ENCODE results near the gene UGT2B7. TPM values are rescaled to one million over a fixed set of nuclear protein-coding genes. Genes with fewer than 3 reads are reported as not detected.

UGT2B7 gene
- total RNA-seq, 1 donor from 2014 or later, result 0.82 TPM

DNA sequence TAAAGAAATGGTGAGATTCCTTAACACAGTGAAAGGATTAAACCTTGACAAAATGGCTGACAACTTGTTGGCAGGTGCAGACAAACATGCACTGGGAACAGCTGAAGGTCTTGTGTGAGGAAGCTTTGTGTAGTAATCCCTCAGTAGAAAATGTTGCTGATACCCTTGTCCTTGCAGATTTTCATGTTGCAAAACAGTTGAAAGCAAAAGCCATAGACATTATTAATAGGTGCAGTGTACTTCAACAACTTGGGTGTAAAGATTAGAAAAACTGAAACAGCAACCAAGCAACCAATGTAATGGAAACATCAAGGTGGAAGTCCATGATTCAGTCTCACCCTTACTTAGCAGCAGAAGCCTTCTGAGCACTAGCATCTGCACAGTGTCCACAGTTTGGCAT is 29.8 kb downstream of the UGT2B7 start:
- DNase-seq (ENCODE audit: low read depth, low spot score), result no peak
- Mint-ChIP-seq H3K36me3 (ENCODE audit: low read depth) (no peaks in the 10 kb centered on the region), H3K4me1 (no peaks in the 10 kb centered on the region), H3K9me3 (peaks cover 3% of the 10 kb centered on the region), H3K4me3 (no peak overlapping the region), H3K27ac (ENCODE audit: unreplicated experiment) (no peak overlapping the region), H3K27me3 (ENCODE audit: low read depth) (no peaks in the 10 kb centered on the region)
- TF ChIP-seq, protein P1, sequence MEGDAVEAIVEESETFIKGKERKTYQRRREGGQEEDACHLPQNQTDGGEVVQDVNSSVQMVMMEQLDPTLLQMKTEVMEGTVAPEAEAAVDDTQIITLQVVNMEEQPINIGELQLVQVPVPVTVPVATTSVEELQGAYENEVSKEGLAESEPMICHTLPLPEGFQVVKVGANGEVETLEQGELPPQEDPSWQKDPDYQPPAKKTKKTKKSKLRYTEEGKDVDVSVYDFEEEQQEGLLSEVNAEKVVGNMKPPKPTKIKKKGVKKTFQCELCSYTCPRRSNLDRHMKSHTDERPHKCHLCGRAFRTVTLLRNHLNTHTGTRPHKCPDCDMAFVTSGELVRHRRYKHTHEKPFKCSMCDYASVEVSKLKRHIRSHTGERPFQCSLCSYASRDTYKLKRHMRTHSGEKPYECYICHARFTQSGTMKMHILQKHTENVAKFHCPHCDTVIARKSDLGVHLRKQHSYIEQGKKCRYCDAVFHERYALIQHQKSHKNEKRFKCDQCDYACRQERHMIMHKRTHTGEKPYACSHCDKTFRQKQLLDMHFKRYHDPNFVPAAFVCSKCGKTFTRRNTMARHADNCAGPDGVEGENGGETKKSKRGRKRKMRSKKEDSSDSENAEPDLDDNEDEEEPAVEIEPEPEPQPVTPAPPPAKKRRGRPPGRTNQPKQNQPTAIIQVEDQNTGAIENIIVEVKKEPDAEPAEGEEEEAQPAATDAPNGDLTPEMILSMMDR (conservative IDR thresholded peaks at IDR 0.05), result no peak

DNA sequence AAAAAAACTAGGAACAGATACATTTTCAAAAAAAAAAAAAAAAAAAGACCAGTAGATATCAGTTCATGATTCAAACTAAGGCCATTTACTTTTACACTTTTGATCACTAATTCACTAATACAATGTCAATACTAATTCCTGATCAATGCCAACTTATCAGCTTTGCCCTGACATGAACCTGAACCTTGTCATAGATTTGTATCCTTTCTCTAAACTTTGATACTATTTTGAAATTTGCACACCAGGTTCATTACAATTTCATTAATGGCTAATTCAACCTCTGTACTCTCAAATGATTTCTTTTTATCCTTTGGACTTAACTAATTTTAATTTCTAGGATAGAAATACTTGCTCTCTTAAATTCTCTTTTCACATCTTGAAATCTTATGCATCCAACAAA is 37.7 kb downstream of the UGT2B7 start:
- Mint-ChIP-seq H3K9me3 (no peaks in the 10 kb centered on the region), H3K36me3 (ENCODE audit: low read depth) (no peaks in the 10 kb centered on the region), H3K27me3 (ENCODE audit: low read depth) (no peaks in the 10 kb centered on the region), H3K4me3 (no peak overlapping the region), H3K4me1 (no peaks in the 10 kb centered on the region), H3K27ac (ENCODE audit: unreplicated experiment) (no peak overlapping the region)
- TF ChIP-seq, protein P1 (conservative IDR thresholded peaks at IDR 0.05), result no peak
- no peak for DNase-seq (ENCODE audit: low read depth, low spot score)

DNA sequence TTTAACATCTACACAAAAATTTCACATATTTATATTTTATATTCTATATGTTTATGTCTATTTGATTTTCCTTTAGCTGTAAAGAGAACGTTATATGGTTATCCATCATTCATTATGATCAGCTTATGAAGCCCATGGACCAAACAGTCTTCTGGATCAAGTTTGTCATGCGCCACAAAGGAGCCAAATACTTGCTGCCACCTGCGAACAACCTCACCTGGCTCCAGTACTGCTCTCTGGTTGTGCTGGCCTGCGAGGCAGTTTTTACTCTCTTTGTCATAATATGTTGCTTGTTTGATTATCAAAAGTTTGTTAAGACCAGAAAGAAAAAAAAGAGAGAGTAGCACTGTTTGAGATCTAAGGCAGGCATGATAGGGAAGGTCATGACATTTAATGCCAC is 38.2 kb downstream of the UGT2B7 start:
- Mint-ChIP-seq H3K4me3 (no peak overlapping the region), H3K9me3 (peaks cover 2% of the 10 kb centered on the region), H3K27me3 (ENCODE audit: low read depth) (no peaks in the 10 kb centered on the region), H3K36me3 (ENCODE audit: low read depth) (no peaks in the 10 kb centered on the region), H3K27ac (ENCODE audit: unreplicated experiment) (no peak overlapping the region), H3K4me1 (no peaks in the 10 kb centered on the region)
- TF ChIP-seq, protein P1 (conservative IDR thresholded peaks at IDR 0.05), result no peak
- DNase-seq (ENCODE audit: low read depth, low spot score), result no peak

DNA sequence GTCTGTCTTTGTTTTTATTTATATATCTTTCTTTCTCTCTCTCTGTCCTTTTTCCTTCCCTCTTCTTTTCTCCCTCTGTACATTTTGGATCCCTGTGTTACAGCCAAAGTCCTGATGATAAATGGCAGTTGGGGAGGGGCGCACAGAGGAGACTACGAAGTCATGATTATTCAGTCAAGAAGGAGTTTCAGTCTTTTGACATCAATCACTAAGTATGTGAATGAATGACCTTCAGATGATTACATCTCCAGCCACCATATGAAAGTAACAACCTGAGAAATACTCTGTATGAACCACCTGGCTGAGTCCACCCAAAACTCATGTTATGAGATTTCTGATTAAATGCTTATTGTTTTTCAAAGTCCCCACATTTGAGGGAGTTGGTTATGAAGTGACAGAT is 45.0 kb downstream of the UGT2B7 start:
- Mint-ChIP-seq H3K36me3 (ENCODE audit: low read depth) (no peaks in the 10 kb centered on the region), H3K4me3 (no peak overlapping the region), H3K27me3 (ENCODE audit: low read depth) (no peaks in the 10 kb centered on the region), H3K27ac (ENCODE audit: unreplicated experiment) (peak overlapping the region; percentile 83), H3K9me3 (peaks cover 2% of the 10 kb centered on the region), H3K4me1 (no peaks in the 10 kb centered on the region)
- TF ChIP-seq, protein P1 (conservative IDR thresholded peaks at IDR 0.05), result no peak
- DNase-seq (ENCODE audit: low read depth, low spot score), result no peak

DNA sequence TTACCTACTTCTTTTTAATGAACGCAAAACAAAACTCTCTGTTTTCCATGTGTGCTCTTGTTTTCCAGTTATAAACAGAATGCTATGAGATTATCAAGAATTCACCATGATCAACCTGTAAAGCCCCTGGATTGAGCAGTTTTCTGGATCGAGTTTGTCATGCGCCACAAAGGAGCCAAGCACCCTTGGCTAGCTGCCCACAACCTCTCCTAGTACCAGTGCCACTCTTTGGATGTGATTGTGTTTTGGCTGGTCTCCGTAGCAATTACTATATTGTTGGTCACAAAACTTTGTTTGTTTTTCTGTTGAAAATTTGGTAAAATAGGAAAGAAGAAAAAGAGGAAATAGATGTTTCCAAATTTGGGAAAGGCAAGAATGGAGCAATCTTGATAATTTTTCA is 51.1 kb downstream of the UGT2B7 start:
- peaks cover 6% of the 10 kb centered on the region for H3K9me3 Mint-ChIP-seq
- H3K4me3 Mint-ChIP-seq, result no peak overlapping the region
- no peaks in the 10 kb centered on the region for H3K36me3 Mint-ChIP-seq (ENCODE audit: low read depth)
- no peak overlapping the region for H3K27ac Mint-ChIP-seq (ENCODE audit: unreplicated experiment)
- DNase-seq (ENCODE audit: low read depth, low spot score), result no peak
- TF ChIP-seq, protein P1 (conservative IDR thresholded peaks at IDR 0.05), result no peak
- H3K4me1 Mint-ChIP-seq, result no peaks in the 10 kb centered on the region
- no peaks in the 10 kb centered on the region for H3K27me3 Mint-ChIP-seq (ENCODE audit: low read depth)

DNA sequence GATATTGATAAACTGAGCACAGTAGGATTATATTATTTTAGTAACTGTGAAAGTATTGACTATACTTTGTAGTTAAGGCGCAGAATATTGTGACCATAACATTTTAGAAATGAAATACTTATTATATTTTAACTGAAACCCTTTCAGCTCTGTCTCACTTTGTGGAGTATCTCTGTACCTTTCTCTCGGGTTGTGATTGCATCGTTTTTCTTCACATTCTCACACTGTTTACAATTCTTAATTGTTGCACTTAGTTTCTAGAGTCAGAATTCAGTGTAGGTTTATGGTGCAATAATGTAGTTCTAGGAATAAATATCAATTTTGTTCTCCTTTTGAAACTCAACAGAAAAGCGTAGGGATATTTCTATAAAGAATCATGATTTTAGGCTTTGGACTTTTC is 57.7 kb downstream of the UGT2B7 start:
- TF ChIP-seq, protein P1 (conservative IDR thresholded peaks at IDR 0.05), result no peak
- Mint-ChIP-seq H3K27me3 (ENCODE audit: low read depth) (no peaks in the 10 kb centered on the region), H3K36me3 (ENCODE audit: low read depth) (no peaks in the 10 kb centered on the region), H3K4me1 (no peaks in the 10 kb centered on the region), H3K4me3 (no peak overlapping the region), H3K27ac (ENCODE audit: unreplicated experiment) (no peak overlapping the region), H3K9me3 (peaks cover 3% of the 10 kb centered on the region)
- DNase-seq (ENCODE audit: low read depth, low spot score), result no peak
